H9 (cell line): ENCODE measurements around the gene KCNJ11. TPM values are rescaled to one million over a fixed set of nuclear protein-coding genes. Genes with fewer than 3 reads are reported as not detected.
A peak's percentile ranks its signal among the peaks of the same experiment; 100 is the strongest.

Source experiments
- DNase-seq: peaks from one replicate; pipeline ENCODE4 v3.0.0-alpha.2; 2017
- H2AFZ ChIP-seq: one replicate; pipeline ENCODE4 v1.6.1; 2013; ENCODE audit warnings: mild to moderate bottlenecking, low read length, control low read depth, moderate library complexity
- H2AK5ac ChIP-seq: 2 replicates; pipeline ENCODE4 v1.6.1; 2013; ENCODE audit warnings: low read length, control low read depth, mixed read lengths; ENCODE audit not compliant: insufficient read length
- H2BK120ac ChIP-seq: one replicate; pipeline ENCODE4 v1.6.1; 2013; ENCODE audit warnings: low read depth, mild to moderate bottlenecking, low read length, control low read depth, inconsistent platforms; ENCODE audit not compliant: poor library complexity, severe bottlenecking
- H2BK12ac ChIP-seq: 2 replicates; pipeline ENCODE4 v1.6.1; 2013; ENCODE audit warnings: low read length, control low read depth, mixed read lengths, low read depth; ENCODE audit not compliant: insufficient read length
- H2BK15ac ChIP-seq: 2 replicates; pipeline ENCODE4 v1.6.1; 2013; ENCODE audit warnings: low read depth, low read length, control low read depth
- H2BK20ac ChIP-seq: one replicate; pipeline ENCODE4 v1.6.1; 2013; ENCODE audit warnings: low read depth, mild to moderate bottlenecking, low read length, control low read depth, inconsistent platforms; ENCODE audit not compliant: poor library complexity, severe bottlenecking
- H2BK5ac ChIP-seq: 2 replicates; pipeline ENCODE4 v1.6.1; 2013; ENCODE audit warnings: low read length, control low read depth, mixed read lengths; ENCODE audit not compliant: insufficient read length
- H3K14ac ChIP-seq: 2 replicates; pipeline ENCODE4 v1.6.1; 2013; ENCODE audit warnings: low read length, control low read depth; ENCODE audit not compliant: insufficient read depth
- H3K18ac ChIP-seq: 2 replicates; pipeline ENCODE4 v1.6.1; 2013; ENCODE audit warnings: low read depth, mild to moderate bottlenecking, mixed read lengths, low read length, control low read depth; ENCODE audit not compliant: insufficient read length
- H3K23ac ChIP-seq: 2 replicates; pipeline ENCODE4 v1.6.1; 2013; ENCODE audit warnings: low read length, control low read depth, mixed read lengths, low read depth; ENCODE audit not compliant: insufficient read length
- H3K23me2 ChIP-seq: 2 replicates; pipeline ENCODE4 v1.6.1; 2013; ENCODE audit warnings: low read depth, mild to moderate bottlenecking, mixed read lengths, low read length, control low read depth; ENCODE audit not compliant: insufficient read length, poor library complexity, severe bottlenecking
- H3K27ac ChIP-seq: 2 replicates; pipeline ENCODE4 v1.5.1; 2013; ENCODE audit warnings: low read length, control low read depth, mixed read lengths, low read depth; ENCODE audit not compliant: insufficient read length
- H3K27me3 ChIP-seq: 2 replicates; pipeline ENCODE4 v1.6.1; 2013; ENCODE audit warnings: low read length, control low read depth, inconsistent platforms; ENCODE audit not compliant: insufficient read depth
- H3K4ac ChIP-seq: 2 replicates; pipeline ENCODE4 v1.6.1; 2013; ENCODE audit warnings: low read depth, mild to moderate bottlenecking, control low read depth, inconsistent platforms, low read length, moderate library complexity
- H3K4me1 ChIP-seq: 2 replicates; pipeline ENCODE4 v1.6.1; 2013; ENCODE audit warnings: low read length, control low read depth, inconsistent platforms; ENCODE audit not compliant: insufficient read depth
- H3K4me2 ChIP-seq: 2 replicates; pipeline ENCODE4 v1.6.1; 2013; ENCODE audit warnings: low read length, control low read depth, mixed read lengths; ENCODE audit not compliant: insufficient read length, insufficient read depth
- H3K56ac ChIP-seq: 2 replicates; pipeline ENCODE4 v1.6.1; 2013; ENCODE audit warnings: low read depth, mild to moderate bottlenecking, mixed read lengths, low read length, control low read depth; ENCODE audit not compliant: insufficient read length
- H3K79me1 ChIP-seq: 2 replicates; pipeline ENCODE4 v1.6.1; 2013; ENCODE audit warnings: low read depth, mild to moderate bottlenecking, moderate library complexity, low read length, control low read depth, inconsistent platforms; ENCODE audit not compliant: insufficient read depth, poor library complexity, severe bottlenecking
- H3K79me2 ChIP-seq: 2 replicates; pipeline ENCODE4 v1.6.1; 2013; ENCODE audit warnings: low read length, control low read depth, inconsistent platforms; ENCODE audit not compliant: insufficient read depth
- H3K9ac ChIP-seq: 2 replicates; pipeline ENCODE4 v1.6.1; 2013; ENCODE audit warnings: low read length, control low read depth, mixed read lengths; ENCODE audit not compliant: insufficient read length; ENCODE audit errors: extremely low read depth
- H3K9me3 ChIP-seq: one replicate; pipeline ENCODE4 v1.6.1; 2013; ENCODE audit warnings: low read depth, low read length, inconsistent platforms; ENCODE audit not compliant: control insufficient read depth
- H3T11ph ChIP-seq: one replicate; pipeline ENCODE4 v1.6.1; 2013; ENCODE audit warnings: mild to moderate bottlenecking, low read length, control low read depth, inconsistent platforms
- H4K20me1 ChIP-seq: one replicate; pipeline ENCODE4 v1.6.1; 2013; ENCODE audit not compliant: control insufficient read depth, insufficient read length, insufficient read depth
- H4K5ac ChIP-seq: 2 replicates; pipeline ENCODE4 v1.6.1; 2013; ENCODE audit warnings: low read depth, mild to moderate bottlenecking, mixed read lengths, low read length, control low read depth; ENCODE audit not compliant: insufficient read length
- H4K8ac ChIP-seq: replicated peaks from 2 replicates; pipeline ENCODE4 v1.6.1; 2013; ENCODE audit warnings: low read length, control low read depth, mixed read lengths, low read depth; ENCODE audit not compliant: insufficient read length
- H4K91ac ChIP-seq: 2 replicates; pipeline ENCODE4 v1.6.1; 2013; ENCODE audit warnings: low read depth, mild to moderate bottlenecking, moderate library complexity, mixed read lengths, low read length, control low read depth; ENCODE audit not compliant: insufficient read length
- H3K27ac Mint-ChIP-seq, 3 experiments: 2 replicates in 2 of 3; 3 replicates in 1 of 3; pipeline ENCODE4 v1.8.0; 2020 to 2021; ENCODE audit warnings: mixed read lengths in 3 of 3, mild to moderate bottlenecking in 1 of 3, moderate library complexity in 1 of 3
- H3K27me3 Mint-ChIP-seq: 2 replicates; pipeline ENCODE4 v1.8.0; 2021; ENCODE audit warnings: low read depth, mild to moderate bottlenecking, moderate library complexity, mixed read lengths
- H3K36me3 Mint-ChIP-seq, 3 experiments: 2 replicates in 2 of 3; 3 replicates in 1 of 3; pipeline ENCODE4 v1.8.0; 2020 to 2021; ENCODE audit warnings: low read depth in 3 of 3, mixed read lengths in 3 of 3; ENCODE audit not compliant: insufficient read depth in 1 of 3
- H3K4me1 Mint-ChIP-seq, 2 experiments: 2 replicates each; pipeline ENCODE4 v1.8.0; 2020; ENCODE audit warnings: mixed read lengths in 2 of 2
- H3K4me3 Mint-ChIP-seq, 2 experiments: 2 replicates in 1 of 2; 3 replicates in 1 of 2; pipeline ENCODE4 v1.8.0; 2020 to 2021; ENCODE audit warnings: mild to moderate bottlenecking in 2 of 2, mixed read lengths in 2 of 2, moderate library complexity in 1 of 2
- H3K9me3 Mint-ChIP-seq, 2 experiments: 2 replicates in 1 of 2; 3 replicates in 1 of 2; pipeline ENCODE4 v1.8.0; 2020; ENCODE audit warnings: mild to moderate bottlenecking in 2 of 2, mixed read lengths in 2 of 2, moderate library complexity in 1 of 2
- CTCF ChIP-seq: fragments of 200-600 bp; sonication (generic); conservative IDR thresholded peaks from 3 replicates; pipeline ENCODE4 v1.8.0; 2021; ENCODE audit warnings: antibody characterized with exemption, mild to moderate bottlenecking
- WGBS: extraction: QIAGEN DNeasy Blood & Tissue Kit; methylation state at CpG from one replicate; pipeline ENCODE4 v1.1.7; 2013; ENCODE audit warnings: missing lambda C conversion rate, low lambda C conversion rate, mixed read lengths; ENCODE audit not compliant: insufficient read length; ENCODE audit errors: extremely low coverage; 5-methylcytosine and 5-hydroxymethylcytosine counted together
- total RNA-seq: library from RNA; stranded (reverse); gene quantifications from 2 replicates; pipeline ENCODE4 v1.2.1, GENCODE V29; 2021

The KCNJ11 gene
- total RNA-seq, 1 experiment from 2014 or later: 2.3 TPM

DNA sequence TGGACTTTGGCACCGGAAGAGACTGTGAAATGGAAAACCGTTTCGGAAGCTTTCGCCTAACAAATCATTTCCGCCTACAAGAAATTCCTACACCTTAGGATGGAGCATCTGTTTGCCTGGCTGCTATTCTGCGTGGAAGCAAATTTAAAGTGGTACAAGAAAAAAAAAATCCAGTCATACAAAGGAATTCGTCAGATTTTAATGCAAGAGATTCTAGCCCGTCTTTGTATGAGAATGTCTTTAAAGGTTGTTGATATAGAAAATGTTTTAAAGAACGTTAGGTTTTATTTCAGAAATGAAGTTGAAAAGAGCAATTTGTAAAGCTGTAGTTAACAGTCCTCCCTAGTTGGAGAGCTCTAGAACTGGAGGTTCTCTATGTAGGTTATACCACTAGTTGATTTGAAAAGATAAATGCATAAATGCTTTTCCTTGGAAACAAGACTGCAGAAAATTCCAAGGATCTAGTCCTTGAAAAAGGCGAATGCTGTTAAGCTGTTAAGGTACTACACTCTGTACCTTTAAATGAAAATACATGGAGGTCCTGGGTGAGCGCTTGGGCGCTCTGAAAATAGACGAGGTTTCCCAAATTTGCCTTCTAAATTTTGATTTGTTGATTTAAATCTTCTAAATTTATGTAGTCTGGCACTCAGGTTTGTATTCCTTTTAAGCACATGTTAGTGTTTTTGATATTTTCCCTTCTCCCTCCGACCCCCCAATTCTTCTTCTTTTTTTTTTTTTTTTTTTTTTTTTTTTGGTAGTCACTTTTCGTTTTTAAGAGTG lies 34.4 kb downstream of the KCNJ11 start:
- no peaks in the 10 kb centered on the region for H3K79me2 ChIP-seq
- H3K9ac ChIP-seq: peak overlapping the region; percentile 55
- no peak overlapping the region for H2BK120ac ChIP-seq
- no peak overlapping the region for H3K23ac ChIP-seq
- no peak overlapping the region for H2BK12ac ChIP-seq
- Mint-ChIP-seq H3K27me3 (peaks cover 57% of the 10 kb centered on the region), H3K27ac (no peak overlapping the region), H3K36me3 (no peaks in the 10 kb centered on the region; a peak in 1 of 7 replicates), H3K4me3 (peak overlapping the region; percentile 69 to 90), H3K4me1 (peaks cover 15 to 26% of the 10 kb centered on the region in 2 experiments), H3K9me3 (peaks cover 4 to 9% of the 10 kb centered on the region in 2 experiments; a peak in 4 of 5 replicates)
- no peaks in the 10 kb centered on the region for H3K9me3 ChIP-seq
- H2BK15ac ChIP-seq: no peak overlapping the region
- no peaks in the 10 kb centered on the region for H4K20me1 ChIP-seq
- H3K14ac ChIP-seq: no peak overlapping the region
- no peak overlapping the region for H4K5ac ChIP-seq
- no peak overlapping the region for H2BK5ac ChIP-seq
- no peak overlapping the region for H3K27ac ChIP-seq
- no peak overlapping the region for H4K91ac ChIP-seq
- no peak overlapping the region for H3K18ac ChIP-seq
- no peak for TF ChIP-seq CTCF
- H2BK20ac ChIP-seq: no peak overlapping the region
- DNase-seq: no peak
- H3K4me1 ChIP-seq: no peaks in the 10 kb centered on the region
- H3K56ac ChIP-seq: no peak overlapping the region
- 100% methylated on average over 1 of the region's 15 CpGs for WGBS
- peaks cover 21% of the 10 kb centered on the region for H3K27me3 ChIP-seq
- peak overlapping the region; percentile 60 for H2AFZ ChIP-seq
- H2AK5ac ChIP-seq: no peak overlapping the region
- H3K4me2 ChIP-seq: peak overlapping the region; percentile 69
- H4K8ac ChIP-seq: no peak overlapping the region
- H3T11ph ChIP-seq: no peak overlapping the region
- no peak overlapping the region for H3K4ac ChIP-seq
- H3K23me2 ChIP-seq: peaks cover 22% of the 10 kb centered on the region
- no peaks in the 10 kb centered on the region for H3K79me1 ChIP-seq
